Endothelial cell of umbilical vein (primary cell): Measurements from ENCODE around the gene ZNF207. TPM values are rescaled to one million over a fixed set of nuclear protein-coding genes. Genes with fewer than 3 reads are reported as not detected.

Experiments used
- BruUV-seq: library from RNA; stranded (reverse); fragments of 400-500 nt; replicated peaks from 2 replicates; lab custom pipeline; 2021; lab: Mats Ljungman, UMichigan
- CTCF ChIA-PET: fragments of 300-600, 350-600 bp; sonication (Branson Sonifier 250); formaldehyde crosslinking; loops from one replicate; lab custom pipeline; 2021; ENCODE audit warnings: antibody characterized with exemption, inconsistent platforms; lab: Charles Lee
- POLR2A ChIA-PET: fragments of 300-600, 350-600 bp; sonication (Branson Sonifier 250); formaldehyde crosslinking; loops from one replicate; lab custom pipeline; 2021; ENCODE audit warnings: antibody characterized with exemption, inconsistent platforms; lab: Charles Lee
- DNase-seq: peaks from one replicate; pipeline ENCODE4 v3.0.0-alpha.2; 2011; ENCODE audit warnings: low read depth, low spot score
- FAIRE-seq: peaks from 2 replicates; lab custom pipeline; 2011; peaks lifted over from hg19 to GRCh38; lab: Jason Lieb, UNC
- H2AFZ ChIP-seq: 2 replicates; pipeline ENCODE4 v1.6.0; 2012; ENCODE audit warnings: low read depth, low read length, control low read depth, inconsistent platforms
- H3K27ac ChIP-seq: 2 replicates; pipeline ENCODE4 v1.5.1; 2011; ENCODE audit warnings: low read depth, mild to moderate bottlenecking, control low read depth, low read length, moderate library complexity; ENCODE audit not compliant: insufficient read depth
- H3K27me3 ChIP-seq, 2 experiments: 2 replicates each; pipeline versions ENCODE4 v1.6.0 to v1.6.1; 2011; ENCODE audit warnings: low read length in 2 of 2, mixed read lengths in 1 of 2; ENCODE audit not compliant: control insufficient read depth in 2 of 2, insufficient read depth in 2 of 2
- H3K36me3 ChIP-seq, 2 experiments: 2 replicates in 1 of 2; 3 replicates in 1 of 2; pipeline ENCODE4 v1.5.1; 2011; ENCODE audit warnings: low read length in 2 of 2, mild to moderate bottlenecking in 1 of 2, moderate library complexity in 1 of 2; ENCODE audit not compliant: control insufficient read depth in 2 of 2, insufficient read depth in 2 of 2; ENCODE audit errors: extremely low read depth in 1 of 2
- H3K4me1 ChIP-seq: 3 replicates; pipeline ENCODE4 v1.5.1; 2011; ENCODE audit warnings: mild to moderate bottlenecking, low read length; ENCODE audit not compliant: control insufficient read depth, insufficient read depth; ENCODE audit errors: extremely low read depth
- H3K4me2 ChIP-seq: 2 replicates; pipeline ENCODE4 v1.6.1; 2011; ENCODE audit warnings: low read length, control low read depth, mixed read lengths; ENCODE audit not compliant: insufficient read depth
- H3K4me3 ChIP-seq, 3 experiments: fragments of 200-600 bp in 1 of 3; sonication (generic), shearing (Covaris generic) in 1 of 3; replicated peaks in 1 of 3; 2 replicates each; pipeline ENCODE4 v1.5.1; 2011 to 2016; ENCODE audit warnings: control low read depth in 3 of 3, low read length in 3 of 3, mild to moderate bottlenecking in 2 of 3, inconsistent platforms in 1 of 3, low read depth in 1 of 3, moderate library complexity in 1 of 3; ENCODE audit not compliant: insufficient read depth in 1 of 3
- H3K79me2 ChIP-seq: 2 replicates; pipeline ENCODE4 v1.6.0; 2012; ENCODE audit warnings: low read length, inconsistent platforms; ENCODE audit not compliant: control insufficient read depth, insufficient read depth
- H3K9ac ChIP-seq: replicated peaks from 2 replicates; pipeline ENCODE3; 2011; ENCODE audit warnings: low read length, control low read depth; ENCODE audit not compliant: insufficient read depth; ENCODE audit errors: extremely low read depth
- H3K9me1 ChIP-seq: replicated peaks from 3 replicates; pipeline ENCODE4 v1.6.0; 2011; ENCODE audit warnings: mild to moderate bottlenecking, low read length; ENCODE audit not compliant: control insufficient read depth, insufficient read depth; ENCODE audit errors: extremely low read depth
- H3K9me3 ChIP-seq: replicated peaks from 2 replicates; pipeline ENCODE4 v1.5.1; 2012; ENCODE audit warnings: low read length, inconsistent platforms; ENCODE audit not compliant: control insufficient read depth, insufficient read depth
- H4K20me1 ChIP-seq: replicated peaks from 2 replicates; pipeline ENCODE3; 2011; ENCODE audit warnings: mild to moderate bottlenecking, low read length; ENCODE audit not compliant: control insufficient read depth, insufficient read depth; ENCODE audit errors: extremely low read depth
- CTCF ChIP-seq, 2 donors: IDR thresholded peaks; 1 replicate in 1 of 2; 2 replicates in 1 of 2; pipeline ENCODE4 v1.5.1; 2011; ENCODE audit warnings: low read length in 2 of 2, mild to moderate bottlenecking in 2 of 2, moderate library complexity in 2 of 2, control low read depth in 1 of 2, inconsistent platforms in 1 of 2, low read depth in 1 of 2; ENCODE audit not compliant: insufficient read depth in 1 of 2; ENCODE audit errors: extremely low read depth in 1 of 2
- EZH2 ChIP-seq: IDR thresholded peaks from 2 replicates; pipeline ENCODE4 v1.6.1; 2012; ENCODE audit warnings: borderline replicate concordance, low read depth, mild to moderate bottlenecking, moderate library complexity, low read length, inconsistent platforms; ENCODE audit not compliant: severe bottlenecking
- FOS ChIP-seq: IDR thresholded peaks from 2 replicates; pipeline ENCODE4 v1.6.1; 2011; ENCODE audit warnings: mild to moderate bottlenecking, low read length, moderate library complexity, borderline replicate concordance; ENCODE audit not compliant: insufficient read depth
- GATA2 ChIP-seq: IDR thresholded peaks from 2 replicates; pipeline ENCODE4 v1.7.0; 2011; ENCODE audit warnings: low read depth, mild to moderate bottlenecking, moderate library complexity, mixed read lengths, low read length; ENCODE audit not compliant: insufficient read length, insufficient read depth
- JUN ChIP-seq: IDR thresholded peaks from 2 replicates; pipeline ENCODE4 v1.6.1; 2011; ENCODE audit warnings: borderline replicate concordance, low read depth; ENCODE audit not compliant: insufficient read length, insufficient read depth
- MAX ChIP-seq: IDR thresholded peaks from 2 replicates; pipeline ENCODE4 v1.6.1; 2011; ENCODE audit not compliant: insufficient read depth, insufficient read length
- MYC ChIP-seq: IDR thresholded peaks from one replicate; pipeline ENCODE4 v1.6.1; 2011; ENCODE audit warnings: mild to moderate bottlenecking, low read depth, low read length
- POLR2A ChIP-seq: IDR thresholded peaks from 2 replicates; pipeline ENCODE4 v1.6.1; 2012; ENCODE audit warnings: low read depth, mild to moderate bottlenecking, control low read depth, low read length
- POLR2AphosphoS5 ChIP-seq: IDR thresholded peaks from 2 replicates; pipeline ENCODE4 v1.6.1; 2012; ENCODE audit warnings: low read depth, mild to moderate bottlenecking, control low read depth, low read length, moderate library complexity; ENCODE audit not compliant: insufficient read depth
- dilution Hi-C: fragments of 300-500 bp; cut with MboI; formaldehyde crosslinking; loops from one replicate; pipeline ENCODE4 v1.15.0; 2019; ENCODE audit warnings: low sequenced_read_pairs; ENCODE audit not compliant: extremely low pct_ligation_motif_present
- intact Hi-C: fragments of 100-400 bp; cut with micrococcal nuclease; formaldehyde crosslinking; loops from one replicate; pipeline ENCODE4 v1.10.0; 2022
- polyA plus RNA-seq, 4 experiments: library from polyadenylated mRNA; depleted of rRNA in 3 of 4; stranded (reverse) in 3 of 4; unstranded in 1 of 4; fragments of >200 nt; gene quantifications; 2 replicates each; pipeline versions ENCODE4 v1.2.1 to v1.2.3, GENCODE V29; 2011 to 2012; ENCODE audit warnings: missing spikeins in 1 of 4
- total RNA-seq: library from RNA; stranded (reverse); gene quantifications from 2 replicates; pipeline ENCODE4 v1.2.3, GENCODE V29; 2021

ZNF207 gene
- total and polyA plus RNA-seq, 2 donors (not counting 3 experiments of a cell fraction or from before 2014, with no cell fraction given): 206 to 231 TPM

GRCh38 chr17:32307658-32308057 lies 42.3 kb upstream of the ZNF207 start:
- CTCF ChIA-PET: no interaction called here
- POLR2A ChIA-PET: no interaction called here
- DNase-seq: no peak
- no peak for FAIRE-seq
- Histone ChIP-seq H3K27me3 (peaks cover 8 to 10% of the 10 kb centered on the region in 2 experiments), H3K9me3 (no peaks in the 10 kb centered on the region), H3K4me1 (no peaks in the 10 kb centered on the region), H3K79me2 (no peaks in the 10 kb centered on the region), H4K20me1 (no peaks in the 10 kb centered on the region), H2AFZ (no peak overlapping the region), H3K27ac (no peak overlapping the region), H3K9ac (no peak overlapping the region), H3K4me2 (no peak overlapping the region), H3K9me1 (no peaks in the 10 kb centered on the region), H3K4me3 (no peak overlapping the region), H3K36me3 (no peaks in the 10 kb centered on the region)
- TF ChIP-seq POLR2AphosphoS5 (no peak), MAX (no peak), MYC (no peak), FOS (no peak)
- intact Hi-C loops (no loop called here), dilution Hi-C loops (no loop called here)
- BruUV-seq: no TSS peak

GRCh38 chr17:32311028-32311536 lies 38.9 kb upstream of the ZNF207 start:
- no peak overlapping the region for H3K4me3 ChIP-seq
- no peaks in the 10 kb centered on the region for H4K20me1 ChIP-seq
- FAIRE-seq: no peak
- no peaks in the 10 kb centered on the region for H3K9me1 ChIP-seq
- no peak for DNase-seq
- no peak overlapping the region for H3K9ac ChIP-seq
- dilution Hi-C loops (no loop called here), intact Hi-C loops (loop anchor here (10.0 kb wide), 1 partner anchor 306 kb away; the partner anchor contains the start of gene LRRC37B)
- H3K4me2 ChIP-seq: no peak overlapping the region
- CTCF ChIA-PET: interaction anchor here (0.6 to 1.7 kb wide), 8 partner anchors 9 to 107 kb away, joined by 3 to 16 read pairs (median 4); no protein-coding TSS in a partner anchor
- no peaks in the 10 kb centered on the region for H3K9me3 ChIP-seq
- POLR2A ChIA-PET: interaction anchor here (0.7 kb wide), 1 partner anchor 105 kb away, joined by 8 read pairs; no protein-coding TSS in a partner anchor
- H3K27ac ChIP-seq: no peak overlapping the region
- H2AFZ ChIP-seq: no peak overlapping the region
- TF ChIP-seq JUN (no peak), FOS (no peak), GATA2 (no peak), MYC (no peak), EZH2 (no peak), MAX (no peak), POLR2A (no peak), POLR2AphosphoS5 (no peak), CTCF (IDR thresholded peaks at IDR 0.05; ENCODE audit: extremely low read depth in 1 of 2, insufficient read depth in 1 of 2, low read depth in 1 of 2, low read length in 2 of 2) (no peak)
- H3K27me3 ChIP-seq: peaks cover 15 to 16% of the 10 kb centered on the region in 2 experiments
- no peaks in the 10 kb centered on the region for H3K36me3 ChIP-seq
- BruUV-seq: no TSS peak
- H3K4me1 ChIP-seq: no peaks in the 10 kb centered on the region
- H3K79me2 ChIP-seq: no peaks in the 10 kb centered on the region
